OCI-LY7 (cell line): Measurements from ENCODE around the gene CCDC57. TPM values are rescaled to one million over a fixed set of nuclear protein-coding genes. Genes with fewer than 3 reads are reported as not detected.
"Not testable (repeated sequence)": the region's sequence is repeated elsewhere in the genome, so short reads cannot be mapped to it uniquely, and the experiment has no call there.

Experiments
- BruUV-seq: library from RNA; stranded (reverse); fragments of 400-500 nt; replicated peaks from 2 replicates; lab custom pipeline; 2021; lab: Mats Ljungman, UMichigan
- CTCF ChIA-PET: fragments of 300-600 bp; sonication (Branson Sonifier 250); formaldehyde crosslinking; loops from one replicate; lab custom pipeline; 2022; ENCODE audit warnings: antibody characterized with exemption; ENCODE audit not compliant: unreplicated experiment; lab: Charles Lee
- POLR2A ChIA-PET: fragments of 300-600 bp; sonication (Branson Sonifier 250); formaldehyde crosslinking; loops from one replicate; lab custom pipeline; 2022; ENCODE audit warnings: antibody characterized with exemption; lab: Charles Lee
- DNase-seq: peaks from one replicate; pipeline ENCODE4 v3.0.0-alpha.2; 2015; ENCODE audit warnings: low spot score
- H2AFZ ChIP-seq: fragments of 200-600 bp; sonication (generic), shearing (Covaris generic); 2 replicates; pipeline ENCODE4 v1.6.1; 2014; ENCODE audit warnings: mild to moderate bottlenecking, antibody characterized with exemption, low read length, moderate library complexity
- H3K27ac ChIP-seq: fragments of 200-600 bp; sonication (generic); 2 replicates; pipeline ENCODE4 v1.5.1; 2014; ENCODE audit warnings: mixed run types, low read depth, mild to moderate bottlenecking, moderate library complexity, low read length, inconsistent platforms; ENCODE audit not compliant: poor library complexity, severe bottlenecking
- H3K36me3 ChIP-seq: fragments of 200-600 bp; sonication (generic); 2 replicates; pipeline ENCODE4 v1.6.1; 2014; ENCODE audit warnings: mild to moderate bottlenecking, antibody characterized with exemption, low read length, moderate library complexity, mixed read lengths; ENCODE audit not compliant: insufficient read depth
- H3K4me1 ChIP-seq: fragments of 200-600 bp; sonication (generic); 2 replicates; pipeline ENCODE4 v1.5.1; 2014; ENCODE audit warnings: mild to moderate bottlenecking, low read length; ENCODE audit not compliant: insufficient read depth, poor library complexity, severe bottlenecking
- H3K4me2 ChIP-seq: fragments of 200-600 bp; sonication (generic); 2 replicates; pipeline ENCODE4 v1.6.1; 2014; ENCODE audit warnings: mild to moderate bottlenecking, low read length
- H3K4me3 ChIP-seq: fragments of 200-600 bp; sonication (generic); 2 replicates; pipeline ENCODE4 v1.5.1; 2014; ENCODE audit warnings: mild to moderate bottlenecking, low read depth, low read length; ENCODE audit not compliant: poor library complexity, severe bottlenecking
- H3K79me2 ChIP-seq: fragments of 200-600 bp; sonication (generic); 2 replicates; pipeline ENCODE4 v1.6.1; 2016; ENCODE audit warnings: low read depth, mild to moderate bottlenecking, low read length, moderate library complexity, mixed read lengths; ENCODE audit not compliant: insufficient read depth
- H3K9me2 ChIP-seq: fragments of 200-600 bp; sonication (generic); 2 replicates; pipeline ENCODE4 v1.6.1; 2016; ENCODE audit warnings: mild to moderate bottlenecking, low read length, mixed read lengths; ENCODE audit not compliant: insufficient read depth
- H3K9me3 ChIP-seq: fragments of 200-600 bp; sonication (generic); 2 replicates; pipeline ENCODE4 v1.6.1; 2014; ENCODE audit warnings: mild to moderate bottlenecking, mixed run types, low read length, mixed read lengths
- H4K20me1 ChIP-seq: fragments of 200-600 bp; sonication (generic); 2 replicates; pipeline ENCODE4 v1.6.1; 2014; ENCODE audit warnings: mild to moderate bottlenecking, antibody characterized with exemption, low read length, moderate library complexity, mixed read lengths; ENCODE audit not compliant: insufficient read depth
- CTCF ChIP-seq: fragments of 200-600 bp; sonication (generic); conservative IDR thresholded peaks from 2 replicates; pipeline ENCODE4 v1.5.1; 2014; ENCODE audit warnings: mild to moderate bottlenecking, antibody characterized with exemption, low read length, moderate library complexity, mixed read lengths
- EZH2phosphoT487 ChIP-seq: fragments of 200-600 bp; sonication (generic); IDR thresholded peaks from 2 replicates; pipeline ENCODE4 v1.6.1; 2018; ENCODE audit warnings: low read depth, borderline replicate concordance, mild to moderate bottlenecking, mixed run types, antibody characterized with exemption, low read length, moderate library complexity, mixed read lengths
- intact Hi-C: fragments of 100-400 bp; cut with micrococcal nuclease; formaldehyde crosslinking; loops from one replicate; pipeline ENCODE4 v1.10.0; 2022; ENCODE audit not compliant: unreplicated experiment
- total RNA-seq, 2 experiments: library from RNA; depleted of rRNA in 1 of 2; stranded (reverse); fragments of >200 nt in 1 of 2; shearing (Covaris generic) in 1 of 2; gene quantifications; 2 replicates each; pipeline ENCODE4 v1.2.3, GENCODE V29; 2014 to 2022

The CCDC57 gene
- total RNA-seq, 2 experiments from 2014 or later, result 34.5 to 58.7 TPM

- POLR2A ChIA-PET, result no interaction called here
- DNase-seq, result no peak
- no peaks in the 10 kb centered on the region for H3K9me2 ChIP-seq
- CTCF ChIA-PET, result no interaction called here
- TF ChIP-seq CTCF (no peak), EZH2phosphoT487 (no peak)
- peaks cover 33% of the 10 kb centered on the region; the same call in 1 of the 2 replicates for H3K36me3 ChIP-seq
- H4K20me1 ChIP-seq, result no peaks in the 10 kb centered on the region
- H3K27ac ChIP-seq, result no peak overlapping the region
- BruUV-seq, result no TSS peak
- intact Hi-C loops, result no loop called here
- H3K4me3 ChIP-seq, result no peak overlapping the region
- H2AFZ ChIP-seq, result no peak overlapping the region
- no peak overlapping the region for H3K4me2 ChIP-seq
- H3K79me2 ChIP-seq, result no peaks in the 10 kb centered on the region
- no peaks in the 10 kb centered on the region for H3K9me3 ChIP-seq
- H3K4me1 ChIP-seq, result peaks cover 4% of the 10 kb centered on the region
Measured at GRCh38 chr17:82194765-82195164, 17.9 kb downstream of the CCDC57 start.

- intact Hi-C loops, result no loop called here
- Histone ChIP-seq H3K9me3 (no peaks in the 10 kb centered on the region), H3K4me2 (no peak overlapping the region), H4K20me1 (no peaks in the 10 kb centered on the region), H3K9me2 (no peaks in the 10 kb centered on the region), H2AFZ (no peak overlapping the region), H3K27ac (no peak overlapping the region), H3K36me3 (peaks cover 33% of the 10 kb centered on the region; the same call in 1 of the 2 replicates), H3K4me3 (no peak overlapping the region), H3K4me1 (peaks cover 4% of the 10 kb centered on the region), H3K79me2 (no peaks in the 10 kb centered on the region)
- TF ChIP-seq EZH2phosphoT487 (no peak), CTCF (no peak)
- POLR2A ChIA-PET, result interaction anchor here (0.8 kb wide), 1 partner anchor 20 kb away, joined by 3 read pairs; no protein-coding TSS in a partner anchor
- CTCF ChIA-PET, result no interaction called here
- no peak for DNase-seq
- no TSS peak for BruUV-seq
Measured at GRCh38 chr17:82193520-82194220, 19.0 kb downstream of the CCDC57 start.

- intact Hi-C loops, DNase-seq, H3K4me1 ChIP-seq, CTCF ChIA-PET, H3K4me2 ChIP-seq, POLR2A ChIA-PET, H3K9me3 ChIP-seq, H4K20me1 ChIP-seq, BruUV-seq, H3K79me2 ChIP-seq, H3K27ac ChIP-seq, H2AFZ ChIP-seq, H3K9me2 ChIP-seq, H3K4me3 ChIP-seq: not testable (repeated sequence)
- peaks cover 29% of the 10 kb centered on the region; the same call in 1 of the 2 replicates for H3K36me3 ChIP-seq
Measured at GRCh38 chr17:82193050-82193449, 19.6 kb downstream of the CCDC57 start.
